ENCODE data around the gene CCL22.
"Not testable (repeated sequence)": the region's sequence is repeated elsewhere in the genome, so short reads cannot be mapped to it uniquely, and the experiment has no call there.

CCL22 gene

DNA sequence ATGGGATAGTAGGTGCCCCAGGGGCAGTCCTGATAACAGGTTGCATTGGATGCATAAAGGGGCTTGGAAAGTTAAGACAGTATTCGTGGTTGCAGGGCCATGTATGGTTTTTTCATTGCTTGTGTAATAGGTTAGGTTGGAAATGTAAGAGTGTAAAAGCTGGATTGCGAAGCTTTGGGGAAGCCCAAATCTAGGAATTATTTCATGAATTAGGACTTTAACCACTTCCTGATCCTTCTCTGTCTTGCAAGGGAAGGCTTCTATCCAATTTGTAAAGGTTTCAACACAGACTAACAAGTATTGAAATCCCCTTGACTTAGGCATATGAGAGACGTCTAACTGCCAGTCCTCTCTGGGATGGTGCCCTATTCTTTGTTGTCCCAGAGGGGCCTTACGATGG, 38.2 kb downstream of the CCL22 start:
- DNase-seq, result no peak

- not testable (repeated sequence) for DNase-seq
These were observed 38.9 kb downstream of the CCL22 start for GRCh38 chr16:57397493-57397892.

- DNase-seq, result no peak
These were observed 43.5 kb downstream of the CCL22 start for GRCh38 chr16:57401943-57402640.

- DNase-seq, result no peak
These were observed 45.6 kb downstream of the CCL22 start, which contains the start of gene CCL17 for GRCh38 chr16:57403965-57404817. CCL17 (plus strand) TSS chr16:57404767; CDS start chr16:57413933, 9,166 bp downstream.

DNA sequence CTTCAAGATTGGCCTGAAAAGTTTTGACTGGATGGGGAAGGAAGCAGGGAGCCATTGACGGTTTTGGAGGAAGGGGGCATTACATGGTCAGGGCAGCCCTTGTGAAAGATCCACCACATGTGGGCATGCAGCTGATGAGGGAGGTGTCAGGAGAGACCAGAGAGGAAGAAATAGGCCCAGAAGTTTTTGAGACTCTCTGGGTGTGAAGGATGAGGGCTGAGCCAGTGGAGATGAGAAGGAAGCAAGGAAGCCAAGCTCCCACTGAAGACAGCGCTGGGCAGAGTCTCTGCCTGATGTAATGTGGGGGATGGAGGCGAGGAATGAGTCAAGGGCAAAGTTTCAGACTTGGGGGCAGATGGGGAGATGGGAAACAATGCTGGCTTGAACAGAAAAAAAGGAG, 46.5 kb downstream of the CCL22 start:
- DNase-seq, result no peak

- no peak for DNase-seq
These were observed 48.3 kb downstream of the CCL22 start for GRCh38 chr16:57406881-57407280.

- no peak for DNase-seq
These were observed 49.2 kb downstream of the CCL22 start for GRCh38 chr16:57407521-57408353.

DNA sequence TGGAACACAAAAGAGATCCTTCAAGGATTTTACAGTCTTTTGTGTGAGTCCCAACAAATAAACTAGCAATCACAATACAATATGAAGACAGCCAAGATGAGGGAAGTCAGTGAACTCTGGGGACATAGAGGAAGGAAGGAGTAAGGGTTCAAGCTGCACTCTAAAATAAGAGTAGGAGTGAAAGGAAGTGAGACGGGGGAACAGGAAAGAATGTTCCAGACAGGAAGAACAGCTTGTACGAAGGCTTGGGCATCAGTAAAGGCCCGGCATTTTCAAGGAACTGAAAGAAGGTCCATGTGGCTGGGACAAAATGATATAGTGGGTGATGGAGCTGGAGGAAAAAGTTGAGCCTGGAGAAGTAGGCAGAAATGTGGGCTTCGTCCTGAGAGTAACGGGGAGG, 50.5 kb downstream of the CCL22 start:
- DNase-seq, result no peak

DNA sequence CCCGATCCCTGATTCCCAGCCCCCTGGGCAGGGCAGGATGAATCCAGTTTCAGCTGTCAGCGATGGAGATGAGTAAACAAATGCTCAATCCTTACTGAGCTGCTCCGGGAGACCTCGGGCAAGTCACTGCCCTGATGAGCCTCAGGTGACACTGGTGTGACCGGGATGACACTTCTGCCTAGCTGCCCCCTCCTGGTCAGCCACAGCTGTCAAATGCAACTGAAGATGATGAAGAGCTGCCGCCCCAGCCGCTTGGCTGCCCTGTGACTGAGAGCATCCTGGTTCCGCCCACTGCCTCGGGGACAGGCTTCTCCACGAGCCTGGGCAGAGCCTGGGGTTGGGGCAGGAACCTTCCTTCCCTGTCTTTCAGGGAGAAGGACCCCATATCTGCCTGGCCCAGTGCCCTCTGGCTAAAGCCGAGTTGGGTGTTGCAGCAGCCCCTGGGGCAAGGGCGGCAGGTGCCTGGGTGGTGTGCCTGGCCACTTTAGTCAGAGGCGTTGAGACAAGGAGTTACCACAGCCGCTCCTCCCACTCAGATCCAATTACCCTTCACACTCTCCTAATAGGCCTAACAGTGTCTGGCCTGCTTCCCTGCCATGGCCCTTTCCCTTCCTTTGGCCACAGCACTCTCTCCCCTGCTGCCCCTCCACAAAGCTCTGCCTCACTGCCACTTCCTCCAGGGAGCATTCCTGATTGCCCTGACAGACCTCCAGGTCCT, 51.4 kb downstream of the CCL22 start:
- DNase-seq, result no peak

- DNase-seq, result no peak
These were observed 52.9 kb downstream of the CCL22 start for GRCh38 chr16:57411362-57411976.

- no peak for DNase-seq
These were observed 54.0 kb downstream of the CCL22 start for GRCh38 chr16:57412584-57412983.

DNA sequence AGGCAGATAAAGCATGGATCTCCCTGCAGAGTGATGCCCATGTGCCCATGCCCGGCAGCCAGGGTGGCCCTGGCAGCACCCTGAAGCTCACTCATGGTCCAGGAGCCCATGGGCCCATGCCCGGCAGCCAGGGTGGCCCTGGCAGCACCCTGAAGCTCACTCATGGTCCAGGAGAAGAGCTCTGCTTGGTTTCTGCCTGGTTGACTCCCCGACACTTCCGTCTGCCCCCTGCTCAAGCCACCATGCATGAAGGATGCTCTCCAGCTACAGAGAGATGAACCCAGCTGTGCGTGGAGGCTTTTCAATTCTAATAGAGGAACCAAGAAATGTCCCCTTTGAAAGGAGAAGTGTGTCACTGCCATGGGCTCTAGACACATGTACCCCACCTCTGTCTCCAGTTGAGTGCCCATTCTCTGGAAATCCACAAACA, 54.7 kb downstream of the CCL22 start:
- no peak for DNase-seq

DNA sequence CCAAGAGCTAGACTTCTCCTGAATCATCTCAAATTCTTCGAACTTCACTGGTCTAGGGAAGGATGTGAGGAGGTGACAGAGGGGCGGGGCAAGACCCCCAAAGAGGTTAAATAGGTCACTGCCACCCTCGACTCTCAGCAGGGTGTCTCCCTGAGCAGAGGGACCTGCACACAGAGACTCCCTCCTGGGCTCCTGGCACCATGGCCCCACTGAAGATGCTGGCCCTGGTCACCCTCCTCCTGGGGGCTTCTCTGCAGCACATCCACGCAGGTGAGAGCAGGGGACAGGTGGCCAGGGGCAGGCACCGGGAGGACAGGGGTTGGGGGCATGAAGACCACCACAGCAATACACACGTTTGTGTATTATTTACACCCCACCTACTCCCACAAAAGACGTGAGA, 55.1 kb downstream of the CCL22 start:
- DNase-seq, result no peak
